Loucy (cell line): ENCODE data around the gene CD300LD.
"Not testable (repeated sequence)": the region's sequence is repeated elsewhere in the genome, so short reads cannot be mapped to it uniquely, and the experiment has no call there.

ENCODE experiments used
- H2AFZ ChIP-seq: fragments of 200-600 bp; sonication (generic); 2 replicates; pipeline ENCODE4 v1.6.0; 2016; ENCODE audit warnings: antibody characterized with exemption, mild to moderate bottlenecking, low read length, moderate library complexity
- H3F3A ChIP-seq: fragments of 200-600 bp; 2 replicates; pipeline ENCODE4 v1.6.0; 2016; ENCODE audit warnings: antibody characterized with exemption, low read depth, mild to moderate bottlenecking
- H3K27me3 ChIP-seq: fragments of 200-600 bp; sonication (generic); 2 replicates; pipeline ENCODE4 v1.6.1; 2014; ENCODE audit warnings: low read length, mild to moderate bottlenecking; ENCODE audit not compliant: insufficient read depth, poor library complexity, severe bottlenecking
- H3K36me3 ChIP-seq: fragments of 200-600 bp; sonication (generic); 2 replicates; pipeline ENCODE4 v1.6.1; 2016; ENCODE audit warnings: low read length; ENCODE audit not compliant: insufficient read depth
- H3K4me1 ChIP-seq: fragments of 200-600 bp; sonication (generic); 2 replicates; pipeline ENCODE4 v1.5.1; 2014; ENCODE audit warnings: low read length, mild to moderate bottlenecking; ENCODE audit not compliant: insufficient read depth, poor library complexity, severe bottlenecking
- H3K4me2 ChIP-seq: fragments of 200-600 bp; sonication (generic); 2 replicates; pipeline ENCODE4 v1.6.0; 2014; ENCODE audit warnings: antibody characterized with exemption, low read length, low read depth, mild to moderate bottlenecking; ENCODE audit not compliant: poor library complexity, severe bottlenecking
- H3K4me3 ChIP-seq: fragments of 200-600 bp; sonication (generic); 2 replicates; pipeline ENCODE4 v1.5.1; 2014; ENCODE audit warnings: low read length, mild to moderate bottlenecking, mixed read lengths; ENCODE audit not compliant: poor library complexity, severe bottlenecking
- H3K79me2 ChIP-seq: fragments of 200-600 bp; sonication (generic); 2 replicates; pipeline ENCODE4 v1.6.1; 2014; ENCODE audit warnings: low read length; ENCODE audit not compliant: insufficient read depth
- H3K9ac ChIP-seq: fragments of 200-600 bp; sonication (generic); 2 replicates; pipeline ENCODE4 v1.6.0; 2014; ENCODE audit warnings: mild to moderate bottlenecking, low read depth, low read length, moderate library complexity; ENCODE audit not compliant: poor library complexity, severe bottlenecking
- H3K9me2 ChIP-seq: fragments of 200-600 bp; sonication (generic); replicated peaks from 2 replicates; pipeline ENCODE4 v1.6.1; 2016; ENCODE audit warnings: low read depth, low read length, mixed read lengths
- H3K9me3 ChIP-seq: fragments of 200-600 bp; sonication (generic); 2 replicates; pipeline ENCODE4 v1.6.1; 2014; ENCODE audit warnings: mild to moderate bottlenecking, antibody characterized with exemption, low read length, low read depth; ENCODE audit not compliant: insufficient read depth
- H4K20me1 ChIP-seq: fragments of 200-600 bp; sonication (generic); 2 replicates; pipeline ENCODE4 v1.6.0; 2014; ENCODE audit warnings: antibody characterized with exemption, low read length, mild to moderate bottlenecking; ENCODE audit not compliant: insufficient read depth, poor library complexity, severe bottlenecking
- CTCF ChIP-seq: fragments of 200-600 bp; sonication (generic); conservative IDR thresholded peaks from 2 replicates; pipeline ENCODE4 v1.5.1; 2014; ENCODE audit warnings: mild to moderate bottlenecking, antibody characterized with exemption, low read length
- EZH2phosphoT487 ChIP-seq: fragments of 200-600 bp; IDR thresholded peaks from 2 replicates; pipeline ENCODE4 v1.6.1; 2018; ENCODE audit warnings: antibody characterized with exemption, mild to moderate bottlenecking, moderate library complexity, borderline replicate concordance

The CD300LD gene

GRCh38 chr17:74633326-74633725 lies 41.2 kb upstream of the CD300LD start:
- no peak overlapping the region for H3K9ac ChIP-seq
- no peaks in the 10 kb centered on the region for H3K79me2 ChIP-seq
- no peaks in the 10 kb centered on the region for H3K9me2 ChIP-seq
- H3K9me3 ChIP-seq = no peaks in the 10 kb centered on the region
- no peak overlapping the region for H2AFZ ChIP-seq
- no peaks in the 10 kb centered on the region for H3K27me3 ChIP-seq
- H3K36me3 ChIP-seq = no peaks in the 10 kb centered on the region
- TF ChIP-seq CTCF = no peak
- TF ChIP-seq EZH2phosphoT487 = no peak
- no peak overlapping the region for H3K4me2 ChIP-seq
- no peak overlapping the region for H3K4me3 ChIP-seq
- H3F3A ChIP-seq = no peaks in the 10 kb centered on the region
- H3K4me1 ChIP-seq = no peaks in the 10 kb centered on the region
- no peaks in the 10 kb centered on the region for H4K20me1 ChIP-seq

- Histone ChIP-seq H4K20me1 (no peaks in the 10 kb centered on the region), H3K4me2 (no peak overlapping the region), H3K27me3 (no peaks in the 10 kb centered on the region), H3K9ac (no peak overlapping the region), H3K4me1 (no peaks in the 10 kb centered on the region), H3K9me3 (no peaks in the 10 kb centered on the region), H3K79me2 (no peaks in the 10 kb centered on the region), H3K9me2 (no peaks in the 10 kb centered on the region), H2AFZ (no peak overlapping the region), H3K4me3 (no peak overlapping the region), H3F3A (no peaks in the 10 kb centered on the region), H3K36me3 (no peaks in the 10 kb centered on the region)
- TF ChIP-seq CTCF (no peak), EZH2phosphoT487 (no peak)
Measured at GRCh38 chr17:74632617-74633016, 40.5 kb upstream of the CD300LD start.

- no peak overlapping the region for H3K4me3 ChIP-seq
- TF ChIP-seq EZH2phosphoT487 (no peak), CTCF (no peak)
- no peaks in the 10 kb centered on the region for H3F3A ChIP-seq
- no peaks in the 10 kb centered on the region for H3K36me3 ChIP-seq
- no peaks in the 10 kb centered on the region for H4K20me1 ChIP-seq
- no peaks in the 10 kb centered on the region for H3K79me2 ChIP-seq
- H3K9me2 ChIP-seq = no peaks in the 10 kb centered on the region
- no peak overlapping the region for H2AFZ ChIP-seq
- H3K4me2 ChIP-seq = no peak overlapping the region
- H3K9ac ChIP-seq = no peak overlapping the region
- H3K4me1 ChIP-seq = no peaks in the 10 kb centered on the region
- no peaks in the 10 kb centered on the region for H3K27me3 ChIP-seq
- no peaks in the 10 kb centered on the region for H3K9me3 ChIP-seq
Measured at GRCh38 chr17:74631468-74632450, 39.7 kb upstream of the CD300LD start.

- H3K4me3 ChIP-seq, H2AFZ ChIP-seq, H3K4me2 ChIP-seq, H3K9me3 ChIP-seq, H3K36me3 ChIP-seq, H3K9me2 ChIP-seq, H3K9ac ChIP-seq, H3F3A ChIP-seq, H3K27me3 ChIP-seq, H3K79me2 ChIP-seq, H4K20me1 ChIP-seq, H3K4me1 ChIP-seq: not testable (repeated sequence)
Measured at GRCh38 chr17:74630251-74630650, 38.2 kb upstream of the CD300LD start.
